Measurements from ENCODE around the gene STK24.

GRCh38 chr13:98442391-98443230 lies 134.3 kb downstream of the STK24 start:
- TF ChIP-seq CTCF (IDR thresholded peaks at IDR 0.05) (no peak), POLR2A (IDR thresholded peaks at IDR 0.05) (no peak)
